HAP-1 (cell line): ENCODE data around the gene TLE3.
"Not testable (repeated sequence)": the region's sequence is repeated elsewhere in the genome, so short reads cannot be mapped to it uniquely, and the experiment has no call there.

ENCODE experiments used
- DNase-seq, 2 experiments: peaks; one replicate each; pipeline ENCODE4 v3.0.0-alpha.2; 2016 to 2020; ENCODE audit warnings: low spot score in 2 of 2
- H3K27me3 ChIP-seq: fragments of 250-450 bp; sonication (Bioruptor Pico); 2 replicates; pipeline ENCODE4 v1.5.1; 2020; ENCODE audit warnings: low read depth, mild to moderate bottlenecking, moderate library complexity
- H3K36me3 ChIP-seq: fragments of 250-450 bp; sonication (Bioruptor Pico); replicated peaks from 2 replicates; pipeline ENCODE4 v1.5.1; 2020; ENCODE audit warnings: mild to moderate bottlenecking
- H3K4me1 ChIP-seq: fragments of 250-450 bp; sonication (Bioruptor Pico); 2 replicates; pipeline ENCODE4 v1.5.1; 2020; ENCODE audit warnings: mild to moderate bottlenecking
- H3K4me3 ChIP-seq: fragments of 250-450 bp; sonication (Bioruptor Pico); 2 replicates; pipeline ENCODE4 v1.5.1; 2020; ENCODE audit warnings: mild to moderate bottlenecking, moderate library complexity
- H3K9me3 ChIP-seq: fragments of 250-450 bp; sonication (Bioruptor Pico); 2 replicates; pipeline ENCODE4 v1.5.1; 2020; ENCODE audit warnings: mild to moderate bottlenecking, moderate library complexity
- in situ Hi-C: fragments of 300-500 bp; cut with MboI; formaldehyde crosslinking; loops from 3 replicates; pipeline ENCODE4 v1.14.3; 2020; ENCODE audit warnings: low sequenced_read_pairs, inconsistent platforms, mixed read lengths

The TLE3 gene

GRCh38 chr15:70097321-70098152 lies at the start of gene TLE3:
Gene TLE3 (minus strand): TSS chr15:70097917. CDS start chr15:70096798, 1,119 bp downstream.
- Histone ChIP-seq H3K27me3 (no peaks in the 10 kb centered on the region), H3K4me3 (peak within 1 kb of the TSS; percentile 85), H3K9me3 (no peaks in the 10 kb centered on the region), H3K36me3 (peaks cover 31% of the 10 kb centered on the region), H3K4me1 (peaks cover 45% of the 10 kb centered on the region)
- peak; percentile 100 for DNase-seq
- in situ Hi-C loops: no loop called here

- no peak for DNase-seq
- no peak overlapping the region for H3K4me3 ChIP-seq
- H3K9me3 ChIP-seq: no peaks in the 10 kb centered on the region; the same call in 1 of the 2 replicates
- in situ Hi-C loops: no loop called here
- H3K27me3 ChIP-seq: no peaks in the 10 kb centered on the region
- H3K36me3 ChIP-seq: no peaks in the 10 kb centered on the region
- no peaks in the 10 kb centered on the region for H3K4me1 ChIP-seq
Measured at GRCh38 chr15:70147178-70147760, 49.6 kb upstream of the TLE3 start.

GRCh38 chr15:70146771-70147170 lies 49.1 kb upstream of the TLE3 start:
- no peaks in the 10 kb centered on the region for H3K4me1 ChIP-seq
- H3K9me3 ChIP-seq: no peaks in the 10 kb centered on the region; the same call in 1 of the 2 replicates
- DNase-seq: no peak
- no peaks in the 10 kb centered on the region for H3K36me3 ChIP-seq
- H3K27me3 ChIP-seq: no peaks in the 10 kb centered on the region
- H3K4me3 ChIP-seq: no peak overlapping the region
- in situ Hi-C loops: no loop called here

- in situ Hi-C loops: no loop called here
- no peaks in the 10 kb centered on the region for H3K4me1 ChIP-seq
- no peak for DNase-seq
- no peak overlapping the region for H3K4me3 ChIP-seq
- no peaks in the 10 kb centered on the region for H3K36me3 ChIP-seq
- H3K9me3 ChIP-seq: no peaks in the 10 kb centered on the region; the same call in 1 of the 2 replicates
- no peaks in the 10 kb centered on the region for H3K27me3 ChIP-seq
Measured at GRCh38 chr15:70146162-70146561, 48.4 kb upstream of the TLE3 start.

- Histone ChIP-seq H3K4me3 (no peak overlapping the region), H3K27me3 (no peaks in the 10 kb centered on the region), H3K9me3 (no peaks in the 10 kb centered on the region; the same call in 1 of the 2 replicates), H3K4me1 (no peaks in the 10 kb centered on the region), H3K36me3 (no peaks in the 10 kb centered on the region)
- in situ Hi-C loops: no loop called here
- peak in 1 of 2 experiments; percentile 37 for DNase-seq
Measured at GRCh38 chr15:70145261-70145660, 47.5 kb upstream of the TLE3 start.

GRCh38 chr15:70142322-70143191 lies 44.8 kb upstream of the TLE3 start:
- Histone ChIP-seq H3K36me3 (no peaks in the 10 kb centered on the region), H3K27me3 (no peaks in the 10 kb centered on the region), H3K4me3 (no peak overlapping the region), H3K4me1 (no peaks in the 10 kb centered on the region), H3K9me3 (no peaks in the 10 kb centered on the region)
- in situ Hi-C loops: no loop called here
- no peak for DNase-seq

GRCh38 chr15:70142072-70142321 lies 44.3 kb upstream of the TLE3 start:
- no peaks in the 10 kb centered on the region for H3K36me3 ChIP-seq
- H3K4me3 ChIP-seq: no peak overlapping the region
- in situ Hi-C loops: no loop called here
- no peaks in the 10 kb centered on the region for H3K9me3 ChIP-seq
- no peaks in the 10 kb centered on the region for H3K27me3 ChIP-seq
- no peaks in the 10 kb centered on the region for H3K4me1 ChIP-seq
- no peak for DNase-seq

GRCh38 chr15:70141376-70142071 lies 43.8 kb upstream of the TLE3 start:
- H3K4me3 ChIP-seq: no peak overlapping the region
- DNase-seq: no peak

GRCh38 chr15:70140543-70141375 lies 43.0 kb upstream of the TLE3 start:
- in situ Hi-C loops: no loop called here
- DNase-seq: no peak
- no peaks in the 10 kb centered on the region for H3K36me3 ChIP-seq

More at GRCh38 chr15:70141376-70142071, 43.8 kb upstream of the TLE3 start:
- in situ Hi-C loops: no loop called here
- Histone ChIP-seq H3K4me1 (no peaks in the 10 kb centered on the region), H3K36me3 (no peaks in the 10 kb centered on the region), H3K27me3 (no peaks in the 10 kb centered on the region), H3K9me3 (no peaks in the 10 kb centered on the region)

GRCh38 chr15:70140025-70140542 lies 42.4 kb upstream of the TLE3 start:
- in situ Hi-C loops: no loop called here
- no peak for DNase-seq
- H3K4me1 ChIP-seq: no peaks in the 10 kb centered on the region
- H3K27me3 ChIP-seq: no peaks in the 10 kb centered on the region
- H3K4me3 ChIP-seq: no peak overlapping the region
- no peaks in the 10 kb centered on the region for H3K36me3 ChIP-seq
- H3K9me3 ChIP-seq: no peaks in the 10 kb centered on the region

More at GRCh38 chr15:70140543-70141375, 43.0 kb upstream of the TLE3 start:
- H3K4me3 ChIP-seq: no peak overlapping the region
- no peaks in the 10 kb centered on the region for H3K27me3 ChIP-seq
- no peaks in the 10 kb centered on the region for H3K4me1 ChIP-seq
- H3K9me3 ChIP-seq: no peaks in the 10 kb centered on the region

GRCh38 chr15:70137967-70138366 lies 40.2 kb upstream of the TLE3 start:
- no peak for DNase-seq
- Histone ChIP-seq H3K27me3 (no peaks in the 10 kb centered on the region), H3K4me1 (no peaks in the 10 kb centered on the region), H3K4me3 (no peak overlapping the region), H3K36me3 (no peaks in the 10 kb centered on the region), H3K9me3 (no peaks in the 10 kb centered on the region)
- in situ Hi-C loops: no loop called here

- H3K4me3 ChIP-seq, H3K36me3 ChIP-seq, H3K27me3 ChIP-seq, DNase-seq, in situ Hi-C loops, H3K4me1 ChIP-seq, H3K9me3 ChIP-seq: not testable (repeated sequence)
Measured at GRCh38 chr15:70137021-70137420, 39.3 kb upstream of the TLE3 start.
